Renal cortex interstitium (tissue), 11 donors: Measurements from ENCODE around the gene CBFA2T3. TPM values are rescaled to one million over a fixed set of nuclear protein-coding genes. Genes with fewer than 3 reads are reported as not detected.

Source experiments
- DNase-seq, 11 donors: peaks; one replicate each; pipeline ENCODE4 v3.0.0-alpha.2; 2013; ENCODE audit warnings: low read depth in 9 of 11, low spot score in 4 of 11; ENCODE audit errors: extremely low read depth in 1 of 11
- polyA plus RNA-seq, 3 donors: library from polyadenylated mRNA; unstranded; fragments of 120-200 nt; gene quantifications; one replicate each; pipeline ENCODE4 v1.2.1, GENCODE V29; 2013; ENCODE audit not compliant: insufficient read length in 3 of 3

The CBFA2T3 gene
- polyA plus RNA-seq, 3 donors: 2.6 to 5.5 (median 2.7) TPM

DNA sequence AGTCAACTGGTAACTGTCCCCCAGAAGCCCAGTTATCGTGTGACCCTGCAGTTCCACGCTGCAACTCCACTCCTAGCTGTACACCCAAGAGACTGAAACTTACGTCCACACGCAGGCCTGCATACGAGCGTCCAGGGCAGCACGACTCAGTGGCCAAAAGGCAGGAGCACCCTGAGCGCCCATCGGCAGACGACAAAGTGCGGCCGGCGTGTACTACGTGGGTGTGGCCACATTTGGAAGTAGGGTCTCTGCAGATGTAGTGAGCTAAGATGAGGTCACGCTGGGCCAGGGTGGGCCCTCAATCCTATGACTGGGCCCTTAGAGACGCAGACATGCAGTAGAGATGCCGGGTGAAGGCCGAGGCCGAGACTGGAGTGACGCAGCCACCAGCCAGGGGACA is 133.8 kb downstream of the CBFA2T3 start:
- no peak for DNase-seq

DNA sequence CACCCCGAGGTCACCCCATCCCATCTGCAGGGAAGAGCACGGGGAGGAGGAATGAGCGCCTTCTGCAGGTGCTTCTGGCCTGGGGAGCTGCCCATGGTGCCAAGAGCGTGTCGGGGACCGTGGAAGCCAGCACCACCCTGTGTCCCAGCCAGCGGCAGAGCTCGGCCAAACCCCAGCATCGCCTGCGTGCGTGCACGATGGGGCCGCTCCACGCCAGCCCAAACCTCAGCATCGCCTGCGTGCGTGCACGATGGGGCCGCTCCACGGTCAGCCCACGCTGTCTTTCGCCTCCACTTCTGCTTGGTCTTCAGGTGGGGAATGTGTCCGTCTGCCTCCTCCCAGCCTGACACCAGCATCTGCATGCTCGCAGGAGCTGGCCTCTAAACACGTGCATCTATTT is 134.2 kb downstream of the CBFA2T3 start:
- DNase-seq: no peak

DNA sequence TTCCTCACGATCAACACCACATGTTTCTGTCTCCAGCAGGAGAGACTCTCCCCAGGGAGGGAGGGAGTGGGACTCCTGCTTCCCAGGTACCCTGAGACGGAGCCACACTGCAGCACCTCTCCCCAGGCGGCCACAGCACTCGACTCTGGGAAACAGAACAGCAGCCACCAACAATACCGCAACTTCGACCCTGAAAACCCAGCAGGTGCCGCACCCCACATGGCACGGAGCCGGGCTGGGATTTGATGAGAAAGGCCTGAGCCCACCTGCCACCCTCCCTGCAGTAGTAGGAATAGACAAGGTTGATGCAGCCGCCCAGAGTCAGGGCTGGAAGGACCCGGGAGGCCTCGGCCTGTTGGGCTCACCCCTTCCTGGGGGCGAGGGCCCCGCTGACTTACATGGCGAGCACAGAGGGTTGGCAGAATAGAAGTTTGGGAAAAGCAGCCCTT is 134.7 kb downstream of the CBFA2T3 start:
- DNase-seq: no peak

DNA sequence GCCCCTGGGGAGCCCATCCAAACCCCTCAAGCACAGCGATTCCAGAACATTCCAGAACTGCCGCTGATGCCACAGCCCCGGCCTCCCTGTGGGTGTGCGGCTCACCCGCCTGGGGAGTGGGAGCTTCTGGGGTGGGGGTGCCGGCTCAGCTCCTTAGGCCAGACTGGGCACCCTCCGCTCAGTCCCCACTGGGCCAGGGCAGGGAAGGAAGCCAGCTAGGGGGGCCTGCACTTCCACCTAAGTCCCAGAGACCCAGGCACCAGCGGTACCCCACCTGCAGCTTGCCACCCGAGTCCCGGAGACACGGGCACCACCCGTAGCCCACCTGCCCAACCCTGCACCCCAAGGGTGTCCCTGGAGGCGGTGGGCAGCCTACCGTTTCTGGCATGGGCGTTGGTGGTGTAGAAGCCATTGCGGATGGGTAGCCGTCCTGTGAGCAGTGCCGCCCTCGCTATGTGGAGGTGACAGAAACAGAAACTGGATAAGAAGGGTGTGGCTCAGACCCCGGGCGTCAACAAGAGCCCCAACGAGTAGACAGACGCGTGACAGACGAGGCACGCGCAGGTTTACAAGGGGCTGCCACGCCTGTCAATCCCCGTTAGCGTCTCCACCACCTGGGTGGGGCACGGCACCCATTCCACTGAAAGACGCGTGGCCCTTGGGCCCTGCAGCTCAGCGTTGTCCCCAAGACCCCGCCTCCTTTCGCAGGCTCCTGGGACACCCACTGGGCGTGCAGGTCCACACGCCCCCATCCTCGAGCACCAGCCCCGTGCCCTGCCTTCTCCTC is 135.3 kb downstream of the CBFA2T3 start:
- DNase-seq: no peak

DNA sequence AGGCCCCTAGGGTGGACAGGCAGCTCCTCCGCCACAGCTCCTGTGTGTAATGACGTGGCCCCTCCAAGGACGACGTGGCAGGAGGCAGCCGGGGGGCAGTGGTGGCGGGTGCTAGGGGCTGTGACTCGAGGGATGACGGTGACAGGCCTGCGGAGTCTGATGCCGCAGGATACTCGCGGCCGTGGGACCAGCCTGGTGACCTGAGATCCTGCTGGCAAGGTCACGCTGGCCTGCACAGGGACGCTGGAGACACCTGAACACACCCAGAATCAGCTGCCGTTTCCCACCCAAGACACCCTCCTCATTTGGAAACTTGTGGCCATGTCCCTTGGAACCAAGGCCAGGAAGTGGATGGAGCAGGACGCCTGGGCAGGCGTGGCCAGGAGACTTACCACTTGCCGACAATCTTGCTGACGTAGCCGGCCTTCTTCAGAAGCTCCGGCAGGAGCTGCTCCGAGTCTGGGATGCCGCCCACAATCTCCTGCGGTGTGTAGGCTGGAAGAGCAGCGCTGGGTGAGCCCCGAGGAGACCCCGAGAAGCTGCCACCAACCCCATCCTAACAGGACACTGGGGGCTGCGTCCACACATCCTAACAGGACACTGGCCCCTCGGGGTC is 136.3 kb downstream of the CBFA2T3 start:
- DNase-seq: no peak

DNA sequence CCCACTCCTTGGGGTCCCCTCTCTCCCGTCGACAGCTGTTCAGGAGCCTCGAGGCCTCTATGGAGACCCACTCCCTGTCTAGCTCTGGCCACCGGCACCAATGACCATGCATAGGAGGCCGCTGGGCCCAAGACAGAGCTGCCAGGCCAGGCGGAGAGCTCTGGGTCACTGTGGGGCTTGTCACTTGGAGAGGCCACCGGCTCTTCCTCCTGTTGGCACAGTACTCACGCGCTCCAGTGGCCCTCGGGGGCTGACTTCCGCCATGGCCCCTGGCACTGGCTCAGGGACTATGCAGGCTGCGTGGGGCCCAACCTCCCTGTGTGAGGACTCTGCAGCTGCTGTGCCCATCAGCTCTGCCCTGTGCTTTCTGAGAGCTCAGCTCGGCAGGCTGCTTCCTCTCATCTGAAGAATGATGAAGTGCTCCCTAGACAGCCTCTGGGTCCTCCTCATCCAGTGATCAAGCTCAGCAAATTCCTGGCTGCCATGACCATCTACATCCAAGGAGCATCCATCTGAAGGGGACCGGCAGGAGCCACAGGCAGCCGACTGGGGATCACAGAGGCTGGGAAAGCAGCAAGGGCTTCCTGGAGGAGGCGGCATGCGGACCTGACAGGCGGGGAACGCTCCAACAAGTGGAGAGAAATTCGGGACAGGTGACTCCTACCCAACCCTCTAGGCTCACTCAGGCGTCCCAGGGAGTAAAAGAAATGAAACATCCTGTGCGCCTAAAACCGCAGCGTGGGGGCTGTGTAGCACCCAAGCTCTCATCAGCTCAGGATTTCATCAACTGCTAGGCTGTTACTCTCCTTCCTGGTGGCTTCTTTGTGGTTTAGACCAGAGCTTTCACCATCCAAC is 137.0 kb downstream of the CBFA2T3 start:
- DNase-seq: no peak

- no peak for DNase-seq
Observed at GRCh38 chr16:88839026-88839529, 137.9 kb downstream of the CBFA2T3 start.

GRCh38 chr16:88838566-88838965 is 138.4 kb downstream of the CBFA2T3 start:
- DNase-seq: no peak

- DNase-seq: no peak
Observed at GRCh38 chr16:88837806-88838205, 139.2 kb downstream of the CBFA2T3 start.

- DNase-seq: no peak
Observed at GRCh38 chr16:88836791-88837190, 140.2 kb downstream of the CBFA2T3 start.

DNA sequence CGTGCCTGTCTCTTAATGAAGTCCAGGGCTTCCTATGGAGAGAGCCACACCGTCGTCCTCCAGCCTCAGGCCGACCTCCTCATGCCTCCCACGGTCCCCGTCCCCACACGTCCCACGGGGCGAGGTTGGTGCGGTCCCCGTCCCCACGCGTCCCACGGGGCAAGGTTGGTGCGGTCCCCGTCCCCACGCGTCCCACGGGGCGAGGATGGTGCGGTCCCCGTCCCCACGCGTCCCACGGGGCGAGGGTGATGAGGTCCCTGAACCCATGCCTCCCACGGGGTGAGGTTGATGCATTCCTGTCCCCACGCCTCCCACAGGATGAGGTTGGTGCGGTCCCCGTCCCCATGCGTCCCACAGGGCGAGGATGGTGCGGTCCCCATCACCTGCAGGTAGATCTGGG is 141.2 kb downstream of the CBFA2T3 start:
- DNase-seq: no peak

GRCh38 chr16:88835383-88835782 is 141.6 kb downstream of the CBFA2T3 start:
- no peak for DNase-seq

DNA sequence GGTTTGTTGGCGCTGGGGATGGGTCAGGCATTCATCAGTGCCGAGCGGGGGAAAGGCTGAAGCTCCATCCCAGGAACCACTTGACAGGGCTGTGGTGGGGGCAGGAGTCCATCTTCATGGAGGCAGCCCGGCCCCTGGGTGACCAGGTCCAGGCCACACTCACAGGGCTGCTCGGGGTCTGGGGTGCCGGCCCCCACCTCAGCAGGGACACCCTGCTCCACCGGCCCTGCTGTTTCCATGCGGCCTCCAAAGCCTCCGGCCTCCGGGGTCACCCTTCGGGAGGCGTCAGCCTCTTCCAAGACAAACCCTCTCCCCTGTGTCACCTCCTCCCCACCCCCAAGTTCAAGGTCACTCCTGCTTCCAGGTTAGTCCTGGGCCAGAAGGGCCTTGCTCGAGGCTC is 142.3 kb downstream of the CBFA2T3 start:
- no peak for DNase-seq

DNA sequence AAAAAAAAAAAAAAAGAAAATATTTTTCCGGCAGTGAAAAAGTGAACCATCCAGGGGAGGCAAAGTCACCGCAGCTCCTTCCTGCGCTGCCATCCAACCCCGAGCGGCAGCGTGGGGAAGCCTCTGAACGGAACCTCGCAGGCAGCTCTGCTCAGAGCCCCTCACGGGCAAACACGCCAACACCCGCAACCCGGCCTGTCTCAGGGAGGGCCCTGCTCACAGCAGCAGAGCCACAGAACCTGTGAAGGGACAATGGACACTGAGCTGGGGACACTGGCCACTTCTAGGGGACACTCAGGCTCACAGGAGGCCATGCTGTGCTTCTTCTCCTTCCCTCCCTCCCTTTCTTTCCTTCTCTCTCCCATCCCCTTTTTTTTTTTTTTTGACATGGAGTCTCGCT is 143.9 kb downstream of the CBFA2T3 start:
- no peak for DNase-seq

DNA sequence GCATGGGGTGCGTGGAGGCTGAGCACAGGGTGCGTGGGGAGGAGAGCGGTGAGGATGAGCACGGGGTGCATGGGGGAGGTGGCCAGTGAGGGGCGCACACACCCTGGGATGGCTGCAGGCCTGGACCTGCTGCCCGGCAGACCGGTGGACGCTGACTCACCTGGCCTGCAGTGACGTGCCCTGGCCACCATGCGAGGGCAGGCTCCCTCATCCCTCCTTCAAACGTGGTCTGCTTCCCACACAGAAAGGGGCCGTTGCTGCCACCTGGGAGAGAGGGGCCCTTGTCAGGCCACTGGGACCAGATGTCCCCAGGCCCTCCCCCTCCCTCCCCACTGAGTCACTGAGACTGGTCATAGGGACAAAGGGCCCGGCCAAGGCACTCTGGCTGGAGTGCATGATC is 145.2 kb downstream of the CBFA2T3 start:
- DNase-seq: no peak

DNA sequence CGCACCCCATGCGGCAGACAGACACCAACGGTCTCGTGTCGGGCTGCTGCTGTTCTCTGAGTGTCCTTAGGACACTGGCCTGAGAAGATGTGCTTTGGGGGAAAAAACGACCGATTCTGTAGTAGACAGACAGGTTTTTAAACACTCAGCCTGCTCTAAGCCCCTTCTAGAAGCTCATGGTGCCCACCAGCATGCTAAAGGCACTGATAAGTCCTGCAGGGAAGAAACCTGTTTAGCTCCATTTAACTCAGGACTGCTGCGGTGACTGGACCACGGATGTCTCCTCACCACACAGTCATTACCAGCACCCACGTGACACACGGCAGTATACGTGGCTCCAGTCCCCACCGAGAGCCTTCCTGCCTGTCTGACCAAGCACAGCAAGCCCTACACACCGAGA is 146.2 kb downstream of the CBFA2T3 start:
- DNase-seq: no peak

GRCh38 chr16:88830258-88830657 is 146.7 kb downstream of the CBFA2T3 start:
- DNase-seq: peak in 7 of 11 donors; percentile 49 to 68 (median 61)

- no peak for DNase-seq
Observed at GRCh38 chr16:88828711-88829110, 148.3 kb downstream of the CBFA2T3 start.

DNA sequence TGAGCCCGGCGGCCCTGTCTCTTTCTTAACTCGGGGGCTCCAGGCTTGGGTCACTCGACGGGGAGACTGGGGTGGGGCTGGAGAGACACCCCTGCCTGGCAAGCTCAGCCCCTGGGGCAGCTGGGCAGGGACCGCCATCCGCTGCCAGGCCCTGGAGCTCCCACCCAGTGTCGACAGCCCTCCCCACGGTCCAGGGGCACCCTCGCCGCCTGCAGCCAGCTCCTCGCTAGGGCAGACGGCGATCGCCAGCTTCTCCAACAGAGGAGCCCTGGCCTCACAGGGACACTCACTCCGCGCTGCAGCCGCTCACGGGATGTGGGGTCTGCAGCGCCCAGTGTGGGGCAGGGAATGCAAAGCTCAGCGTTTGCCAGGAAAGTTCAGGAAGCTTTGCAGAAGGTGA is 149.3 kb downstream of the CBFA2T3 start:
- DNase-seq: no peak
